ENCODE data around the gene ADAM17. TPM values are rescaled to one million over a fixed set of nuclear protein-coding genes. Genes with fewer than 3 reads are reported as not detected.

Gene ADAM17
- total RNA-seq, 1 donor: 59.2 TPM

GRCh38 chr2:9488583-9489547 is 66.8 kb downstream of the ADAM17 start:
- no peak for DNase-seq (ENCODE audit: low read depth)
- no peak for TF ChIP-seq CTCF (IDR thresholded peaks at IDR 0.05; ENCODE audit: insufficient read depth, low read depth, low read length)
- H3K4me3 ChIP-seq (ENCODE audit: low read depth, low read length): no peak overlapping the region

- DNase-seq (ENCODE audit: low read depth): no peak
- no peak for TF ChIP-seq CTCF (IDR thresholded peaks at IDR 0.05; ENCODE audit: insufficient read depth, low read depth, low read length)
- H3K4me3 ChIP-seq (ENCODE audit: low read depth, low read length): no peak overlapping the region
These were observed 71.1 kb downstream of the ADAM17 start for GRCh38 chr2:9484533-9484932.

DNA sequence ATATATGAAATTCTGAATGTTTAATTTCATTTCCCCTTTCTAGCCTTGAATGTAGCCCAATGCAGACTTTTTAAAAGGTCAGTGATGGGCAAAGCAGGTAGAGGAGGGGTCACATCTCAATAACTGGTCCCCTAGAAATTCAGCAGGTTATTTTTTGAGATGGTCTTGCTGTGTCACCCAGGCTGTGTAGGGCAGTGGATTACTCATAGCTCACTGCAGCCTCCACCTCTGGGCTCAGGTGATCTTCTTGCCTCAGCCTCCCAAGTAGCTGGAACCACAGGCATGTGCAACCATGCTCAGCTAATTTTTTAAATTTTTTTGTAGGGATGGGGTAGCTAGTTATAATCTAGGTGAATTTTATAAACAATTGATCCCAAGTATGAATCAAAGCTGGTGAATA is 72.5 kb downstream of the ADAM17 start:
- no peak overlapping the region for H3K4me3 ChIP-seq (ENCODE audit: low read depth, low read length)
- no peak for TF ChIP-seq CTCF (IDR thresholded peaks at IDR 0.05; ENCODE audit: insufficient read depth, low read depth, low read length)
- DNase-seq (ENCODE audit: low read depth): no peak

- DNase-seq (ENCODE audit: low read depth): no peak
- no peak overlapping the region for H3K4me3 ChIP-seq (ENCODE audit: low read depth, low read length)
- no peak for TF ChIP-seq CTCF (IDR thresholded peaks at IDR 0.05; ENCODE audit: insufficient read depth, low read depth, low read length)
These were observed 75.5 kb downstream of the ADAM17 start for GRCh38 chr2:9480157-9480556.

- TF ChIP-seq CTCF (IDR thresholded peaks at IDR 0.05; ENCODE audit: insufficient read depth, low read depth, low read length): no peak
These were observed 77.1 kb downstream of the ADAM17 start for GRCh38 chr2:9478526-9478925.

DNA sequence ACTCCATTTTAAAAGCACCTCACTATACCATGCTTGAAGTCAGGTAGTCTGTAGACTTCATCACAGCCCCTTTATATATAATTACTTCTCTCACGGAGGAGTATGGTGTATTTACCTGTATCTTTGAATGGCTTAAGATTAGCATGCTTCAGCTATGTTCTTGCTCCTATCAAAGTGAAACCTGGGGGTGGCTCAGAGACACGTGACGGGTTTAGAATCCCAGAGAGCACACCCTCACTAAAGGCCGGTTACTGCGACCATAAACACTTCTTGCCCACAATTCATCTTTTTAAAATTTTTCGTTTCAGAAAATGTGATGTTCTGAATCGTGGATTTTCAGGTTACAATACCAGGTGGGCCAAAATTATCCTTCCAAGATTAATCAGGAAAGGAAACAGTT is 77.7 kb downstream of the ADAM17 start:
- no peak for TF ChIP-seq CTCF (IDR thresholded peaks at IDR 0.05; ENCODE audit: insufficient read depth, low read depth, low read length)

More at GRCh38 chr2:9478526-9478925, 77.1 kb downstream of the ADAM17 start:
- DNase-seq (ENCODE audit: low read depth): no peak
- H3K4me3 ChIP-seq (ENCODE audit: low read depth, low read length): no peak overlapping the region

More for the DNA sequence above, 77.7 kb downstream of the ADAM17 start:
- no peak for DNase-seq (ENCODE audit: low read depth)
- no peak overlapping the region for H3K4me3 ChIP-seq (ENCODE audit: low read depth, low read length)
